Gastroesophageal sphincter (tissue), 3 donors: ENCODE results near the gene IFNGR1.

Source experiments
- EP300 ChIP-seq: sonication (generic); formaldehyde crosslinking; IDR thresholded peaks from one replicate; pipeline ENCODE4 v1.6.1; 2017; ENCODE audit warnings: antibody characterized with exemption, mild to moderate bottlenecking
- POLR2A ChIP-seq, 2 donors: fragments of 450-650 bp; IDR thresholded peaks; one replicate each; pipeline ENCODE4 v1.6.1; 2017; ENCODE audit warnings: antibody characterized with exemption in 2 of 2, mild to moderate bottlenecking in 2 of 2, moderate library complexity in 1 of 2
- POLR2AphosphoS5 ChIP-seq: sonication (generic); formaldehyde crosslinking; IDR thresholded peaks from one replicate; pipeline ENCODE4 v1.6.1; 2017; ENCODE audit warnings: antibody characterized with exemption
- TF ChIP-seq, protein P1 (sequence below), 4 experiments: fragments of 200-600 bp in 2 of 4; fragments of 450-650 bp in 2 of 4; sonication (generic) in 1 of 4; IDR thresholded peaks; one replicate each; pipeline ENCODE4 v1.5.1; 2017 to 2019; ENCODE audit warnings: antibody characterized with exemption in 4 of 4, mild to moderate bottlenecking in 2 of 4, moderate library complexity in 2 of 4

DNA sequence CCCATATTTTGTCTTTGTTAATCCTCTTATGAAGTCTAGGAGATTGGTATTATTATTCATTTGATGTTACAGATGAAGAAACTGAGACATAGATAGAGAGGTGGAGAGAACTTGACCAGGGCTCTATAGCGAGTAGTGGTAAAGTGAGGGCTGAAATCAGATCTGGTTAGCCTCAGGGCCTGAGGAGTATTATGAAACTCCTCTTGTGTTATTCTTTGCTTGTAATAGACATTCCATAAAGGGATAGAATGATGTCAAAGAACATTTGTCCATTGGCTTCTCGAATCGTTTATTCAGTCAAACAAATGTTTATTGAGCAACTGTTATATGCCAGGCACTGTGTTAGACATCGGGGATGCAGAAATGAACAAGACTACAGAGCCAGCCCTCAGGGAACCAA lies 45.7 kb downstream of the IFNGR1 start, which contains the start of gene IL22RA2:
- no peak for TF ChIP-seq POLR2A (IDR thresholded peaks at IDR 0.05)
- TF ChIP-seq, protein P1, sequence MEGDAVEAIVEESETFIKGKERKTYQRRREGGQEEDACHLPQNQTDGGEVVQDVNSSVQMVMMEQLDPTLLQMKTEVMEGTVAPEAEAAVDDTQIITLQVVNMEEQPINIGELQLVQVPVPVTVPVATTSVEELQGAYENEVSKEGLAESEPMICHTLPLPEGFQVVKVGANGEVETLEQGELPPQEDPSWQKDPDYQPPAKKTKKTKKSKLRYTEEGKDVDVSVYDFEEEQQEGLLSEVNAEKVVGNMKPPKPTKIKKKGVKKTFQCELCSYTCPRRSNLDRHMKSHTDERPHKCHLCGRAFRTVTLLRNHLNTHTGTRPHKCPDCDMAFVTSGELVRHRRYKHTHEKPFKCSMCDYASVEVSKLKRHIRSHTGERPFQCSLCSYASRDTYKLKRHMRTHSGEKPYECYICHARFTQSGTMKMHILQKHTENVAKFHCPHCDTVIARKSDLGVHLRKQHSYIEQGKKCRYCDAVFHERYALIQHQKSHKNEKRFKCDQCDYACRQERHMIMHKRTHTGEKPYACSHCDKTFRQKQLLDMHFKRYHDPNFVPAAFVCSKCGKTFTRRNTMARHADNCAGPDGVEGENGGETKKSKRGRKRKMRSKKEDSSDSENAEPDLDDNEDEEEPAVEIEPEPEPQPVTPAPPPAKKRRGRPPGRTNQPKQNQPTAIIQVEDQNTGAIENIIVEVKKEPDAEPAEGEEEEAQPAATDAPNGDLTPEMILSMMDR (IDR thresholded peaks at IDR 0.05), result no peak
- no peak for TF ChIP-seq EP300
- no peak for TF ChIP-seq POLR2AphosphoS5
